SKM-1 (cell line): ENCODE data around the gene ITGA11.
"Not testable (repeated sequence)": the region's sequence is repeated elsewhere in the genome, so short reads cannot be mapped to it uniquely, and the experiment has no call there.

Source experiments
- DNase-seq: peaks from one replicate; lab custom pipeline; 2025; ENCODE audit not compliant: unreplicated experiment; lab: John Stamatoyannopoulos, UW

ITGA11 gene

GRCh38 chr15:68397999-68398398 is 34.0 kb downstream of the ITGA11 start:
- DNase-seq = not testable (repeated sequence)

DNA sequence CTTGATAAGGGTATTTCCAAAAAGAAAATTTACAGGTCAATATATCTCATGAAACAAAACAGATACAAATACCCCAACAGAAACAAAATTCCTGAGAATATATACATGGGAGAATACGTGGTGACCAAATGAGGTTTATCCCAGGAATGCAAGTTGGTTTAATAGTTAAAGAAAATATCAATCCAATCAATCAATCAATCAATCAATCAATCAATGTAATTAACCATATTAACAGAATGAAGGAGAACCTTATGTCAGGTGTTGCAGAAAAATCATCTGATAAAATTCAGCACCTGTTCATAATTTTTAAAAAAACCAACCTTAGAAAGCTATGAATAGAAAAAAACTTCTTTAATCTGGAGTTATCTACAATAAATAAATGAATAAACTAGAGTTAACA is 35.9 kb downstream of the ITGA11 start:
- no peak for DNase-seq

- no peak for DNase-seq
Observed at GRCh38 chr15:68391121-68391520, 40.8 kb downstream of the ITGA11 start.

DNA sequence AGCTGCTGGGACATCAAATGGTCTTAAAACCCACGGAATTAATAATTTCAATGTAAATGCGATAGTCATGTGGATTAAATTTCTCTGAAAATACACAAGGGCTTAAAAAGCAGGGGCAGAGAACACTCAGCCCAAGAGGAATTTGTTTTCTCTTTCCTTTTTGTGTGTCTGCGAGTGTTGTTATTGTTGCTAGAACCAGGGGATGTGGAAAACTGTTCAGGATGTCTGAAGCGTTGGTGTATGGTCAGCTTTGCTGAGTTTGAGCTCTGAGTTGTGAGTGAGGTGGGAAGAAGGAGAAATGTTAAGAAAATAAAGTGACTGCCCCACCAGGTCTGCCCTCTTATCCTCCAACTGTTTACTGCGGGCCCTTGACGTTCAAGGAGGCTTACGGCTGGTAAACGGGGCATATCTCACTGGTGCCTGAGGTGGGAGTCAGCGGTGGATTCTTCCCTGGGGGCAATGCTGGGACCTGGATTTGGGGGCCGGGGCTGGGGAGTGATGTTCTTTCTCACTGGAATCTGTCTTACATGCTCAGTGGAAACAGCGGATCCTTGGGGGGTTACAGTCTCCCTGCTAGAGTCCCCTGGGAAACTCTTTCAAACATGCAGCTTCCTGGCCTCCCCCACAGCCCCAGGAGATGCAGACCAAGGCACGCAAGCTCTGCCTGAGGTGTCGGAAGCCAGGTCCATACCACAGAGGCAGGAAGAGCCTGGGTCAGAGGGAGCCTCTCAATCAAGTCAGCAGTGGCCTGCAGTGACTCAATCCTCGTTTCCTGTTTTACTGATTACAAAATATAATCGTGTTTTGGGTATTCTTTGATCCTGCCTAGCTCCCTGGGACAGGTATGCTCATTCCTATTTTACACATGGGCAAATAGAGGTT is 41.8 kb downstream of the ITGA11 start:
- DNase-seq = peak; percentile 54

GRCh38 chr15:68389041-68389930 is 42.7 kb downstream of the ITGA11 start:
- no peak for DNase-seq

- DNase-seq = no peak
Observed at GRCh38 chr15:68387381-68388143, 44.4 kb downstream of the ITGA11 start.

- DNase-seq = no peak
Observed at GRCh38 chr15:68386587-68387288, 45.2 kb downstream of the ITGA11 start.

- no peak for DNase-seq
Observed at GRCh38 chr15:68385671-68386586, 46.0 kb downstream of the ITGA11 start.

DNA sequence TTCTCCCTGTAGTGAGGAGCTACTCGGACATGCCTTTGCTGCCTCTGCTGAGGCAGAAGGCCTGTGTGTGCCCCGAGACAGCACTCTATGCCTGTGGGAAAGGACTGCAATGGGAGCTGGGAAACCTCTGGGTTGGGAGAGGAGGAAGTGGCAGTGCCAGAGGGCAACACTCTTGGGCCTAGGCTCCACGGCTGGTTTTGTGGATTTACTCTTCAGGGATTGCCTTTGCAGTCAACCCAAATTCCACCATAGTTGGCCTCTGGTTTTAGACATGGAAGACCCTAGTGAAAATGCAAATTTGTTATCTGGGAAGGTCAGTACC is 46.8 kb downstream of the ITGA11 start:
- no peak for DNase-seq

GRCh38 chr15:68384451-68385239 is 47.3 kb downstream of the ITGA11 start:
- DNase-seq = no peak

- peak; percentile 55 for DNase-seq
Observed at GRCh38 chr15:68383161-68384074, 48.5 kb downstream of the ITGA11 start.

- no peak for DNase-seq
Observed at GRCh38 chr15:68382286-68383007, 49.5 kb downstream of the ITGA11 start.

DNA sequence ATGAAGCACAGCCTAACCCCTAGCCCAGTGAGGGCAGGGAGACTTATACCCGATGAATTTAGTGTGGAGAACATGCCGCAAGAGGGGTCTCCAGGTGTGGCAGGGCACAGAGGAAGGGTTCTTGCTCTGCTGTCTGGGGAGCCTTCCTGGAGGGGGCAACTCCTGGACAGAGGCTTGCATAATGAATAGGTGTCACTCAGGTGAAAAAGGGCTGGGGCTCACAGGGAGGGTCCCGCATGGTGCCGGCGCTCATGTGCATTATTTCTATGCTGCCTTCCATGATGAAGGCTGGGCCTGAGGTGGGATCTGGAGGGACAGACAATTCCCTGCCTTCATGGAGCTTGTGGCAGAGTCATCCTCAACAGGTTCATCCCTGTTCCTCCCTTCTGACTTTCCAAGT is 51.5 kb downstream of the ITGA11 start:
- no peak for DNase-seq

DNA sequence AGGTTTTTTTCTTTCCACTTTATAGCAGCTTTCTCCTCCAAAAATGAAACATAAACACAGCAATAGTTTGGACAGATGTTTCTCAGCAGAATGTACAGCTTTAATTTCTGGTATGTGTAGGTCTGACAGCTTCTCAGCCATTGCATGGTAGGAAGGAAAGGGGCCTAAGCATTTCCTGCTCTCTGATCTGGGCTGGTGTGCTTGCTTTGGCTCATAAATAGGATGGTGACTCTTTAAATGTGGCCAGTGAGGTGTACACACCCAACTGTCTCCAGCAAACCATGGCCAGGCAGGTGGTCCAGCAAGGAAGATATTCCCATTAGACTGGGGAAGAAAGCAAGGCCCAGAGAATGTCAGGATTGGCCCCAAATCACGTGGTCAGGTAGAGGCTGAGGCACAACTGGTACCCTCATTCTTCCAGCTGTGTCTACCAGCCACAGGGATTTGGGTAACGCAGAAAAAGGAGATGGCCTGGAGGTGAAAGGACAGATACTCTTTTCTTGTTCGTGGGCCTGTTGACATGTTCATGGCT is 52.1 kb downstream of the ITGA11 start:
- DNase-seq = no peak

DNA sequence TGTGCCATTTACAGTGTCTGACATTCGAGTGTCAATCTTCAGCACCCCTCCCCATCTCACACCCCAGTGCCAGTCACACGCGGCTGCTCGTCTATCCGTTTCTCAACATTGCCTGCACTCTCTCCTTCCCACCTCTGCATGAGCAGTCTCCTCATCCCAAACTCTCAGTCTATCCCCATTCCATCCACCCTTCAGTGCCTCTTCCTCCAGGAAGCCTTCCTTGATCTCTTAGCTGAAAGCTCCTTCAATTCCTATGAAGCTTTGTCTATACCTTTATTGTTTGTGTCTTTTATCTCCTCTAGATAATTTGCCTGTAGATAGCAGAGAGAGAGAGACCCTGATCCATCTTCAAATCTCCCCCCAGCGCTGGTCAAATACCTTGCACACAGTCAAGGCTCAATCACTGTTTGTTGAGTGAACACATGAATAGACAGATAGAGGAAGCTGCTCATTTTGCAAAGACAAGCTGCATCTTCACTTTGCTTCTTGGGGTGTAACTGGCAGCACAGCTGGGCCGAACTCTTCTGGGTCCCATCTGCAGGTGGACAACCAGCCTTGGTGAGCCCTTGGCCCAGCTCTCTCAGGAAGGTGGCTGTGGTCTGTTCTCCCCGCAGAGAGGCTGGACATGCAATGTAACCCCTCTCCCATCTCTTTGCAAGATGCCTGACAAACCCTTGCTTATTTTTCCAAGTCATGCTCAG is 52.8 kb downstream of the ITGA11 start:
- no peak for DNase-seq

DNA sequence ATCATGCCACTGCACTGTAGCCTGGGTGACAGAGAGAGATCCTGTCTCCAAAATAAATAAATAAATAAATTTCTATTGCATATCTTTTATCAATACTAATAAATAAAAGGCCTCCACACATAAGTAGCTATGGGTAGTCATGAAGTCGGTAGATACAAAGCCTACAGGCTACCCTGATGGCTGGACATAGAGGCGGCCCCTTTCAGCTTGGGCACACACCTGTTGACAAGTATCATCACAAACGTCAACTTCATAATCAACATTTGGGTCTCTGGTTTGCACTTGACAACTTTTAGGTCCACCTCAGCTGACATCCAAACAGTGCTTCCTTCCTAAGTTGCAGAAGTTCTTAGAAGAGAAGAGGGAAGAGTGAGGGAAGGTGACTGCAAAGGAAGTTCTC is 53.4 kb downstream of the ITGA11 start:
- no peak for DNase-seq
